Measurements from ENCODE around the gene CENPH.
"Not testable (repeated sequence)": the region's sequence is repeated elsewhere in the genome, so short reads cannot be mapped to it uniquely, and the experiment has no call there.

Gene CENPH

DNA sequence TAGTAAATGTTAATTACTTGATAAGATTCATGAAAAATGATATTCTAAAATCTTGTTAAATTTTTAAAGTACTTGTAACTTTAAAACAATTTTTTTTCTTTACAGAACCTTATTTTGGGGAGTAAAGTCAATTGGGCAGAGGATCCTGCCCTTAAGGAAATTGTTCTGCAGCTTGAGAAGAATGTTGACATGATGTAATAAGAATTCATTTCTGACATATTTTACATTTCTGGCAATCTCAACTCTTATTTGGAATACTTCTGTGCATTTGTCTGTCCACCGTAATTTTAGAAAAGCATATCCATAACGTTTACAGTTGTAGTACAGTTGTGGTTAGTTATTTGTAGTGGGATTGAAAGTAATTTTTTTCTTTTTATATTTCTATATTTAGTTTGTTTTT lies 20.2 kb downstream of the CENPH start:
- DNase-seq (ENCODE audit: low read depth): no peak

- DNase-seq (ENCODE audit: low read depth): no peak
Measured at GRCh38 chr5:69211200-69211599, 21.8 kb downstream of the CENPH start.

DNA sequence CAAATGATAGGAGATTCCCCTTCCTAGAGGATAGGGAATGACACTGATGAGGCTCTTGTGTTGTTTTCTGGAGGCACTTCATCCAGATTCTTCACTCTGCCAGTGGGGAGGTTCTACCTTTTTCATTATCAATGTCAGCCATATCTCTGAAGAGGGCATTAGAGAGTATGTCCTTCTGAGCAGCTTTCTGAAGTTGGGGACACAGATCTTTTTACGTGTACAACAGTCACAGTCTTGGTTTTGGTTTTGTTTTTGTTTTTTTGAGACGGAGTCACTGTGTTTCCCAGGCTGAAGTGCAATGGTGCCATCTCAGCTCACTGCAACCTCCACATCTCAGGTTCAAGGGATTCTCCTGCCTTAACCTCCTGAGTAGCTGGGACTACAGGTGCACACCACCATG lies 22.6 kb downstream of the CENPH start:
- DNase-seq (ENCODE audit: low read depth): no peak

- DNase-seq (ENCODE audit: low read depth): peak; percentile 55
Measured at GRCh38 chr5:69213513-69214215, 24.3 kb downstream of the CENPH start.

GRCh38 chr5:69217151-69217511 lies 27.7 kb downstream of the CENPH start:
- no peak for DNase-seq (ENCODE audit: low read depth)

DNA sequence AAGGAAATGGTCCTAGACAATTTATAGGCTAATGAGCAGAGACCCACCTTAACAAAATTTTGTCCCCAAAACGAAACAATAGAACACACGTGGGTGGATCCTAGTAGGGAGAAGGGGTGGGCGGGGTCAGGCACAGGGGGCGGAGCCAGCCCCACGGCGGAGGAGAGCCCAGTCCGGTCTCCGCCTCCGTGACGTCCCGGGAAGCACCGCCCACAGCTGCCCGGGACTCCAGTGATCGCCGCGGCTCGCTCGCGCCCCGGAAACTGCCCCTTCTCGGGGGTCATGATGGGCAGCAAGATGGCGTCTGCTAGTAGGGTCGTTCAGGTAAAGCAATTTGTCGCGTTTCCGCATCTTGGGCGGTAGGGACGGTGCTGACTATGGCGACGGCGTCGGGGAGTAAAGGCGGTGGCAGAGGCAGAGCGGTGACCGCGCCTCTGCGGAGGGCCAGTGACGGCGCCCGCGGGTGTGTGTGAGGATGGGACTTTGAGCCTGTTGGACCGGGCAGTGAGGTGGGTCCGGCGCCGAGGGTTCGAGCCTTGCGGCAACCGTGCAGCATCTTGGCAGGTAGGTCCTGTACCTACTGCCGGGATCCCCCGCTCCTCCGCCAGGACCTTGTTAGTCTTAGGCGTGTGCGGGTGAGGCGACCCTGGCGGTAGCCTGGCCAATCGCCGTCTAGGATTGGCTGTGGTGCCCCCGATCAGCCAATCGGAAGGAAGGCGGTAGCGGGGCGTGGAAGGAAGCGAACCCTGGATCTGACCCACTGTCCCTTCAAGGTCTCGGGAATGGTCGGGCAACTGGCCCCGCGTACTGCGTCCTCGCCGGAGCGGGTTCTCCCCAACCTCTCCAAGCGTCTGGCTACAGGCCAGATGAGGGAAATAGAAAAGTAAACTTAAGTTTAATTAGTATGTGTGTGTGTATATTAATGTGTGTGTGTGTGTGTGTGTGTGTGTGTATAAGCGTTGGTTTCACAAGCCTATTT lies 28.5 kb downstream of the CENPH start:
- peak; percentile 60 for DNase-seq (ENCODE audit: low read depth)

DNA sequence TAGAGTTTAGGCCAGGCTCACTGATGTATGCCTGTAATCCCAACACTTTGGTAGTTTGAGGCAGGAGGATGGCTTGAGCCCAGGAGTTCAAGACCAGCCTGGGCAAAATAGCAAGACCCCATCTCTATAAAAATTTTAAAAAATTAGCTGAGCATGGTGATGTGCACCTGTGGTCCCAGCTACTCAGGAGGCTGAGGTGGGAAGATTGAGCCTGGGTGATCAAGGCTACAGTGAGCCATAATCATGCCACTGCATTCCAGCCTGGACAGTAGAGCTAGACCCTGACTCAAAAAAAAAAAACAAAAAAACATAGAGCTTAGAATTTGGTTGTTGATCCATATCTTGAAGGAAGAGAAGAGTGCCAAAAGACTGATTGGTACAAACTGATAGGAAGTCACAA lies 30.6 kb downstream of the CENPH start:
- no peak for DNase-seq (ENCODE audit: low read depth)

DNA sequence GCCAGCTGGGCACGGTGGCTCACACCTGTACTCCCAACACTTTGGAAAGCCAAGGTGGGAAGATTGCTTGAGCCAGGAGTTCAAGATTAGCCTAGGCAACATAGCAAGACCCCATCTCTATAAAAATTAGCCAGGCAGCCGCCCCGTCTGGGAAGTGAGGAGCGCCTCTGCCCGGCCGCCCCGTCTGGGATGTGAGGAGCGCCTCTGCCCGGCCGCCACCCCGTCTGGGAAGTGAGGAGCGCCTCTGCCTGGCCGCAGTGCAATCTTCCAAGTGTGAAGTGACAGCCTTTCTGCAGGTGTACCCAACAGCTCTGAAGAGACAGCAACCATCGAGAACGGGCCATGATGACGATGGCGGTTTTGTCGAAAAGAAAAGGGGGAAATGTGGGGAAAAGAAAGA lies 31.0 kb downstream of the CENPH start:
- not testable (repeated sequence) for DNase-seq (ENCODE audit: low read depth)

DNA sequence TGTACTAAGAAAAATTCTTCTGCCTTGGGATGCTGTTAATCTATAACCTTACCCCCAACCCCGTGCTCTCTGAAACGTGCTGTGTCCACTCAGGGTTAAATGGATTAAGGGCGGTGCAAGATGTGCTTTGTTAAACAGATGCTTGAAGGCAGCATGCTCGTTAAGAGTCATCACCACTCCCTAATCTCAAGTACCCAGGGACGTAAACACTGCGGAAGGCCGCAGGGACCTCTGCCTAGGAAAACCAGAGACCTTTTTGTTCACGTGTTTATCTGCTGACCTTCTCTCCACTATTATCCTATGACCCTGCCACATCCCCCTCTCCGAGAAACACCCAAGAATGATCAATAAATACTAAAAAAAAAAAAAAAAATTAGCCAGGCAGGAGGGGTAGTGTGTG lies 31.4 kb downstream of the CENPH start:
- DNase-seq (ENCODE audit: low read depth): not testable (repeated sequence)

DNA sequence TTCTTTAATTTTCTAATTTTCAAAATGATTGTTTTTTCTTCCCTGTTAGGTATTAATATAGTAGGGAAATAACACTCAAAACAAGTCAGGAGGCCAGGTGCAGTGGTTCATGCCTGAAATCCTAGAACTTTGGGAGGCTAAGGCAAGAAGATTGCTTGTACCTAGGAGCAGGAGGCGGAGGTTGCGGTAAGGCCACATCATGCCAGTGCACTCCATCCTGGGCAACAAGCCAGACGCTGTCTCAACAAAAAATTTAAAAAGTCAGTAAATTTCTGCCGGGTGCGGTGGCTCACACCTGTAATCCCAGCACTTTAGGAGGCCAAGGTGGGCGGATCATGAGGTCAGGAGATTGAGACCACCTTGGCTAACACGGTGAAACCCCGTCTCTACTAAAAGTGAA lies 35.1 kb downstream of the CENPH start:
- DNase-seq (ENCODE audit: low read depth): no peak

- no peak for DNase-seq (ENCODE audit: low read depth)
Measured at GRCh38 chr5:69225860-69226259, 36.5 kb downstream of the CENPH start.

GRCh38 chr5:69230181-69230580 lies 40.8 kb downstream of the CENPH start:
- no peak for DNase-seq (ENCODE audit: low read depth)

GRCh38 chr5:69231281-69231680 lies 41.9 kb downstream of the CENPH start:
- no peak for DNase-seq (ENCODE audit: low read depth)

GRCh38 chr5:69231851-69232250 lies 42.5 kb downstream of the CENPH start:
- no peak for DNase-seq (ENCODE audit: low read depth)

DNA sequence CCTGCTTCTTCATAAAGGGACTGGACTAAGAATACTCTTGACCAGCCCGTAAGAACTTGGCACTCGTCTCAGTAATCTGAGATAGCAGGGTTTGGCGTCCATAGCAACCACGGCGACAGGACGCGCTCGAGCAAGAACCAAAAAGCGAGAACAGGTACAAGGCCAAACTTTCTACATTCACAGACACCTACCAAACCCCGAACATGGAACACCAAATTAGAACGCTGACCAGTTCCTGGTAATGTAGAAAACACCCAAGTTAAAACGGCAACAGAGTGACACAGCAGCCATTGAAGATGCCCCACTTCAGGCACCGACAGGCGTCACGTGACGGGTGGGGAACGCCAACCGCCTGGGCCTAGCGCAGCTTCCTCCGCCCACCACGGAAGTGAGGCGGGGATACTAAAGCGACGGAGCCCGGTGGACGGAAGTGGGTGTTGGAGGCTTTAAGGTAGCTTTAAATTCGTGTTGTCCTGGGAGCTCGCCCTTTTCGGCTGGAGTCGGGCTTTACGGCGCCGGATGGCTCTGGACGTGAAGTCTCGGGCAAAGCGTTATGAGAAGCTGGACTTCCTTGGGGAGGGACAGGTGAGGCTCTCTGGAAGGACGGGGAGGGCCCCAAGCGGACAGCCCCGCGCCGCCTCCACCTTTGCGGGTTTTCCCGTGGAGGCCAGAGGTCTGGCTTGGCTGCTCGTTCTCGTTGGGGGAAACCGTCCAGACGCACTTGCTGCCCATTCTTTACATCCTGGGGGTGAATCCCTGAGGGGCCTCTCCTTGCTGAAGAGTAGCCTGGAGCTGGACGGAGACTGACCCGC lies 45.3 kb downstream of the CENPH start, which contains the start of gene CDK7:
TSS of gene CDK7 (plus strand) at position 430 of the 812 bp plus-strand sequence. CDS start at position 520, 90 bp downstream.
- DNase-seq (ENCODE audit: low read depth): peak; percentile 78

DNA sequence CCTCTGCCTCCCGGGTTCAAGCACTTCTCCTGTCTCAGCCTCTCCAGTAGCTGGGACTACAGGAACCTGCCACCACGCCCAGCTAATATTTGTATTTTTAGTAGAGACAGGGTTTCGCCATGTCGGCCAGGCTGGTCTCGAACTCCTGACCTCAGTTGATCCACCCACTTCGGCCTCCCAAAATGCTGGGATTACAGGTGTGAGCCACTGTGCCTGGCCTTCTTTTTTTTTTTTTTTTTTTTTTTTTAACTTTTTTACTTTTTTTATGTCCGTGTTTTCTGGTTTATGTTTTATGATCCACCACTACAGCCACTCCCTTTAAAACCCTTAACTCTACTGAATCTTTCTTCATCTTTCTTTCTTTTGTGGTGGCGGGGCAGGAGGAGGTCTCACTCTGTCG lies 47.4 kb downstream of the CENPH start:
- not testable (repeated sequence) for DNase-seq (ENCODE audit: low read depth)

GRCh38 chr5:69237877-69238276 lies 48.5 kb downstream of the CENPH start:
- DNase-seq (ENCODE audit: low read depth): no peak

DNA sequence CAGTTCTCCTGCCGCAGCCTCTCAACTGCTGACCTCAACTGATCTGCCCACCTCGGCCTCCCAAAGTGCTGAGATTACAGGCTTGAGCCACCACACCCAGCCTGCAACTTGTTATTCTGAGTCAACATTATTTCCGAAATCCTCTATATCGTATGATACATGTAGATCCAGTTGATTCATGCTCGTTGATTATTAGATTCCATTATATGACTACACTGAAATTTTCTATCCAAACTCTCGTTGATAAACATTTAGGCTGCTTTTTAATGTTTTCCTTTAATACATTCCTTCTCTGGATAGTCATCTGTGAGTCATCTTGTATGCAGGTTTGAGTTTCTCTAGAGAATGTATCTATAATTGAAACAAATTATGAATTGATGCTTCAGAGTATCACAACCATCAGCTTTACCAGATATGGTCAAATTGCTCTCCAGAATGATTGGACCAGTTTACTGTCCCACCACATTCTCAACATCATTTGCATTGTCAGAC lies 49.4 kb downstream of the CENPH start:
- peak; percentile 95 for DNase-seq (ENCODE audit: low read depth)

GRCh38 chr5:69242215-69242927 lies 53.0 kb downstream of the CENPH start:
- no peak for DNase-seq (ENCODE audit: low read depth)

GRCh38 chr5:69245031-69245430 lies 55.6 kb downstream of the CENPH start:
- DNase-seq (ENCODE audit: low read depth): no peak

GRCh38 chr5:69248019-69248418 lies 58.6 kb downstream of the CENPH start:
- no peak for DNase-seq (ENCODE audit: low read depth)
